IMR-90 (cell line): ENCODE measurements around the gene MAGEA6.
"Not testable (repeated sequence)": the region's sequence is repeated elsewhere in the genome, so short reads cannot be mapped to it uniquely, and the experiment has no call there.

Experiments used
- CEBPB ChIP-seq: IDR thresholded peaks from 2 replicates; pipeline ENCODE4 v1.6.1; 2012; ENCODE audit warnings: low read depth, low read length, improper control_type of control experiment
- CHD1 ChIP-seq: IDR thresholded peaks from 2 replicates; pipeline ENCODE4 v1.6.1; 2012; ENCODE audit warnings: low read depth, low read length, improper control_type of control experiment
- ELK1 ChIP-seq: fragments of 150-350 bp; IDR thresholded peaks from 2 replicates; pipeline ENCODE4 v1.6.1; 2016; ENCODE audit warnings: low read depth, mild to moderate bottlenecking, low read length, moderate library complexity, borderline replicate concordance
- FOS ChIP-seq: fragments of 150-350 bp; IDR thresholded peaks from 2 replicates; pipeline ENCODE4 v1.6.1; 2016; ENCODE audit warnings: low read depth, low read length
- MAFK ChIP-seq: IDR thresholded peaks from 2 replicates; pipeline ENCODE4 v1.6.1; 2012; ENCODE audit warnings: low read depth, low read length, improper control_type of control experiment
- MAZ ChIP-seq: IDR thresholded peaks from 2 replicates; pipeline ENCODE4 v1.6.1; 2012; ENCODE audit warnings: low read depth, mild to moderate bottlenecking, low read length, improper control_type of control experiment, moderate library complexity, borderline replicate concordance
- POLR2A ChIP-seq: IDR thresholded peaks from 2 replicates; pipeline ENCODE4 v1.6.1; 2012; ENCODE audit warnings: mild to moderate bottlenecking, low read depth, low read length
- RAD21 ChIP-seq: IDR thresholded peaks from 2 replicates; pipeline ENCODE4 v1.6.1; 2012; ENCODE audit warnings: low read length, improper control_type of control experiment
- RFX5 ChIP-seq: IDR thresholded peaks from 2 replicates; pipeline ENCODE4 v1.8.0; 2012; ENCODE audit warnings: low read depth, mild to moderate bottlenecking, low read length, moderate library complexity
- SMC3 ChIP-seq: fragments of 150-350 bp; IDR thresholded peaks from 2 replicates; pipeline ENCODE4 v1.6.1; 2016; ENCODE audit warnings: low read depth, mild to moderate bottlenecking, antibody characterized with exemption, low read length, moderate library complexity
- TF ChIP-seq, protein P1 (sequence below): conservative IDR thresholded peaks from 2 replicates; pipeline ENCODE4 v1.5.1; 2012; ENCODE audit warnings: mild to moderate bottlenecking, low read depth, low read length, improper control_type of control experiment
- TF ChIP-seq, protein P2 (sequence below): fragments of 150-350 bp; IDR thresholded peaks from 2 replicates; pipeline ENCODE4 v1.6.1; 2017; ENCODE audit warnings: mild to moderate bottlenecking, antibody characterized with exemption, low read length, low read depth

DNA sequence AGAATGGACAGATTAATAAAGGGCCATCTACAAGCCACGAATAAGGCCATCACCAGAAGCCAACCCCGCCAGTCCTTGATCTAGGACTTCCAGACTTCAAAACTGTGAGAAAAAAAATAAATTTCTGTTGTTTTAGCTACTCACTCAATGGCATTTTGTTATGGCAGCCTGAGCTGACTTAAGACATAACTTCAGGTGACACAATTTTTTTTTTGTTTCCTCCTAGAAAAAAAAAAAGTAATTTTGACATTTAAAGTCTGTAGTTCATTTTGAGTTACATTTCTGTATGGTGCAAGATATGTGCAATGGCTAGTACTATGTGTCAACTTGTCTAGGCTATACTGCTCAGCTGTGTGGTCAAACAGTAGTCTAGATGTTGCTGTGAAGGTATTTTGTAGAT lies 10.6 kb downstream of the MAGEA6 start, which contains the start of gene CSAG3:
- not testable (repeated sequence) for TF ChIP-seq POLR2A, CHD1, MAZ, RFX5, FOS, CEBPB, SMC3, MAFK, RAD21, ELK1
- TF ChIP-seq, protein P1, sequence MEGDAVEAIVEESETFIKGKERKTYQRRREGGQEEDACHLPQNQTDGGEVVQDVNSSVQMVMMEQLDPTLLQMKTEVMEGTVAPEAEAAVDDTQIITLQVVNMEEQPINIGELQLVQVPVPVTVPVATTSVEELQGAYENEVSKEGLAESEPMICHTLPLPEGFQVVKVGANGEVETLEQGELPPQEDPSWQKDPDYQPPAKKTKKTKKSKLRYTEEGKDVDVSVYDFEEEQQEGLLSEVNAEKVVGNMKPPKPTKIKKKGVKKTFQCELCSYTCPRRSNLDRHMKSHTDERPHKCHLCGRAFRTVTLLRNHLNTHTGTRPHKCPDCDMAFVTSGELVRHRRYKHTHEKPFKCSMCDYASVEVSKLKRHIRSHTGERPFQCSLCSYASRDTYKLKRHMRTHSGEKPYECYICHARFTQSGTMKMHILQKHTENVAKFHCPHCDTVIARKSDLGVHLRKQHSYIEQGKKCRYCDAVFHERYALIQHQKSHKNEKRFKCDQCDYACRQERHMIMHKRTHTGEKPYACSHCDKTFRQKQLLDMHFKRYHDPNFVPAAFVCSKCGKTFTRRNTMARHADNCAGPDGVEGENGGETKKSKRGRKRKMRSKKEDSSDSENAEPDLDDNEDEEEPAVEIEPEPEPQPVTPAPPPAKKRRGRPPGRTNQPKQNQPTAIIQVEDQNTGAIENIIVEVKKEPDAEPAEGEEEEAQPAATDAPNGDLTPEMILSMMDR, result not testable (repeated sequence)
- TF ChIP-seq, protein P2, sequence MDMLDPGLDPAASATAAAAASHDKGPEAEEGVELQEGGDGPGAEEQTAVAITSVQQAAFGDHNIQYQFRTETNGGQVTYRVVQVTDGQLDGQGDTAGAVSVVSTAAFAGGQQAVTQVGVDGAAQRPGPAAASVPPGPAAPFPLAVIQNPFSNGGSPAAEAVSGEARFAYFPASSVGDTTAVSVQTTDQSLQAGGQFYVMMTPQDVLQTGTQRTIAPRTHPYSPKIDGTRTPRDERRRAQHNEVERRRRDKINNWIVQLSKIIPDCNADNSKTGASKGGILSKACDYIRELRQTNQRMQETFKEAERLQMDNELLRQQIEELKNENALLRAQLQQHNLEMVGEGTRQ, result not testable (repeated sequence)
